Sigmoid colon (tissue), 3 donors: ENCODE measurements around the gene LPCAT1.

Source experiments
- CTCF ChIP-seq, 4 experiments: fragments of 450-650 bp in 3 of 4; fragments of 200-600 bp in 1 of 4; IDR thresholded peaks; one replicate each; pipeline ENCODE4 v1.5.1; 2016 to 2019; ENCODE audit warnings: antibody characterized with exemption in 4 of 4, mild to moderate bottlenecking in 3 of 4, moderate library complexity in 2 of 4
- POLR2A ChIP-seq, 2 donors: fragments of 450-650 bp; IDR thresholded peaks; one replicate each; pipeline ENCODE4 v1.6.1; 2016; ENCODE audit warnings: antibody characterized with exemption in 2 of 2, mild to moderate bottlenecking in 2 of 2, moderate library complexity in 2 of 2

GRCh38 chr5:1517838-1518237 lies 5.9 kb downstream of the LPCAT1 start:
- no peak for TF ChIP-seq POLR2A (IDR thresholded peaks at IDR 0.05)
- TF ChIP-seq CTCF (IDR thresholded peaks at IDR 0.05), result no peak
